GM12801 (cell line): ENCODE results near the gene THEM5.

Experiments
- CTCF ChIP-seq: IDR thresholded peaks from one replicate; pipeline ENCODE4 v1.5.1; 2011; ENCODE audit warnings: control low read depth; ENCODE audit not compliant: insufficient read length; ENCODE audit errors: extremely low read depth

THEM5 gene

GRCh38 chr1:151803915-151804314, 49.6 kb downstream of the THEM5 start:
- TF ChIP-seq CTCF: no peak

GRCh38 chr1:151803164-151803563, 50.3 kb downstream of the THEM5 start:
- TF ChIP-seq CTCF: no peak

GRCh38 chr1:151802372-151802771, 51.1 kb downstream of the THEM5 start:
- TF ChIP-seq CTCF: no peak

GRCh38 chr1:151801846-151802245, 51.7 kb downstream of the THEM5 start:
- no peak for TF ChIP-seq CTCF

GRCh38 chr1:151801310-151801820, 52.1 kb downstream of the THEM5 start:
- TF ChIP-seq CTCF: no peak

GRCh38 chr1:151800830-151801229, 52.7 kb downstream of the THEM5 start:
- TF ChIP-seq CTCF: no peak

GRCh38 chr1:151799179-151800022, 54.1 kb downstream of the THEM5 start:
- no peak for TF ChIP-seq CTCF
